Neutrophil (primary cell): ENCODE data around the gene SMCO3.

Experiments used
- H3K27ac ChIP-seq: fragments of 200-600 bp; sonication (generic); 2 replicates; pipeline ENCODE4 v1.5.1; 2016; ENCODE audit warnings: mild to moderate bottlenecking, moderate library complexity
- H3K27me3 ChIP-seq: fragments of 200-600 bp; sonication (generic); 2 replicates; pipeline ENCODE4 v1.6.0; 2016; ENCODE audit warnings: mild to moderate bottlenecking
- H3K36me3 ChIP-seq: fragments of 200-600 bp; sonication (generic); 2 replicates; pipeline ENCODE4 v1.5.1; 2017
- H3K4me1 ChIP-seq, 2 experiments: fragments of 200-600 bp in 1 of 2; sonication (generic) in 1 of 2; 1 replicate in 1 of 2; 2 replicates in 1 of 2; pipeline versions ENCODE4 v1.5.1 to v1.6.1; 2013 to 2016; ENCODE audit warnings: low read depth in 1 of 2, low read length in 1 of 2, mild to moderate bottlenecking in 1 of 2, moderate library complexity in 1 of 2; ENCODE audit not compliant: control insufficient read depth in 1 of 2, insufficient read depth in 1 of 2
- H3K4me3 ChIP-seq, 2 experiments: fragments of 200-600 bp in 1 of 2; sonication (generic) in 1 of 2; 1 replicate in 1 of 2; 2 replicates in 1 of 2; pipeline ENCODE4 v1.5.1; 2013 to 2016; ENCODE audit warnings: low read depth in 1 of 2, low read length in 1 of 2, mild to moderate bottlenecking in 1 of 2, moderate library complexity in 1 of 2
- H3K9me3 ChIP-seq: fragments of 200-600 bp; sonication (generic); 2 replicates; pipeline ENCODE4 v1.5.1; 2016
- CTCF ChIP-seq: fragments of 200-600 bp; sonication (generic); IDR thresholded peaks from 2 replicates; pipeline ENCODE4 v1.5.1; 2016; ENCODE audit warnings: antibody characterized with exemption

Gene SMCO3

GRCh38 chr12:14814014-14814413 lies at the start of gene SMCO3:
SMCO3 (minus strand) TSS chr12:14814182; CDS start chr12:14806680, 7,502 bp downstream.
- Histone ChIP-seq H3K27me3 (peaks cover 37% of the 10 kb centered on the region), H3K4me1 (no peaks in the 10 kb centered on the region), H3K36me3 (no peaks in the 10 kb centered on the region), H3K4me3 (no peak within 1 kb of the TSS), H3K9me3 (no peaks in the 10 kb centered on the region), H3K27ac (no peak within 1 kb of the TSS)
- no peak for TF ChIP-seq CTCF

- TF ChIP-seq CTCF: no peak
- Histone ChIP-seq H3K9me3 (no peaks in the 10 kb centered on the region), H3K4me3 (no peak overlapping the region), H3K27me3 (no peaks in the 10 kb centered on the region), H3K27ac (no peak overlapping the region), H3K36me3 (no peaks in the 10 kb centered on the region), H3K4me1 (no peaks in the 10 kb centered on the region)
Observed at GRCh38 chr12:14860490-14860889, 46.5 kb upstream of the SMCO3 start.

GRCh38 chr12:14858513-14858912 lies 44.5 kb upstream of the SMCO3 start:
- no peaks in the 10 kb centered on the region for H3K27me3 ChIP-seq
- H3K36me3 ChIP-seq: no peaks in the 10 kb centered on the region
- H3K27ac ChIP-seq: no peak overlapping the region
- no peaks in the 10 kb centered on the region for H3K4me1 ChIP-seq
- H3K9me3 ChIP-seq: no peaks in the 10 kb centered on the region
- no peak for TF ChIP-seq CTCF
- no peak overlapping the region for H3K4me3 ChIP-seq

- Histone ChIP-seq H3K4me3 (no peak overlapping the region), H3K27me3 (no peaks in the 10 kb centered on the region), H3K9me3 (no peaks in the 10 kb centered on the region), H3K27ac (no peak overlapping the region), H3K36me3 (no peaks in the 10 kb centered on the region), H3K4me1 (no peaks in the 10 kb centered on the region)
- no peak for TF ChIP-seq CTCF
Observed at GRCh38 chr12:14854586-14855183, 40.7 kb upstream of the SMCO3 start.

GRCh38 chr12:14853961-14854360 lies 40.0 kb upstream of the SMCO3 start:
- Histone ChIP-seq H3K27me3 (no peaks in the 10 kb centered on the region), H3K4me3 (no peak overlapping the region), H3K27ac (no peak overlapping the region), H3K9me3 (no peaks in the 10 kb centered on the region), H3K36me3 (no peaks in the 10 kb centered on the region), H3K4me1 (no peaks in the 10 kb centered on the region)
- no peak for TF ChIP-seq CTCF

- Histone ChIP-seq H3K27me3 (no peaks in the 10 kb centered on the region), H3K9me3 (no peaks in the 10 kb centered on the region), H3K4me3 (no peak overlapping the region), H3K4me1 (no peaks in the 10 kb centered on the region), H3K27ac (no peak overlapping the region), H3K36me3 (no peaks in the 10 kb centered on the region)
- TF ChIP-seq CTCF: no peak
Observed at GRCh38 chr12:14852880-14853279, 38.9 kb upstream of the SMCO3 start.
